ENCODE data around the gene LYZL6.
A peak's percentile ranks its signal among the peaks of the same experiment; 100 is the strongest.

Gene LYZL6, protein sequence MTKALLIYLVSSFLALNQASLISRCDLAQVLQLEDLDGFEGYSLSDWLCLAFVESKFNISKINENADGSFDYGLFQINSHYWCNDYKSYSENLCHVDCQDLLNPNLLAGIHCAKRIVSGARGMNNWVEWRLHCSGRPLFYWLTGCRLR

DNA sequence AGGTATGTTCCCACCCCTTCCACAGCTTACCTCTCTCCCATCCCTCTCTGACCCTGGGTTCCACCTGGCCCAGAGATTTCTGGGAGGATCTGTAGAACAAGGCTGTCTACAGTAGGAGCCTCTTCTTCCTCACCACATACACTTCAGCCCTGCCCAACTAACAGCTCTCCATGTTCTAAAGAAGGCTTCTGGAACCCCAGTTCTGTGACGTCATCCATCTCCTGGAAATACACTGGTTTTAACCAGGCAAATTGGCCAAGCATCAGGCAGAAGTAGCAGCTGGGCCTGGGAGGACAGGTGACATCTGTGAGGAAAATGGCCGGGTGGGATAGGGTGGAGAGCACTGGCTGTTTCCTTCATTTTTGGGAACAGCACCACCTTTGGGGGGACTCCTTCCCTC lies at the start of gene LYZL6:
Gene LYZL6 (minus strand): TSS at position 177 of the 400 bp plus-strand sequence. CDS start 4,357 bp downstream, outside the sequence.
- DNase-seq = no peak

DNA sequence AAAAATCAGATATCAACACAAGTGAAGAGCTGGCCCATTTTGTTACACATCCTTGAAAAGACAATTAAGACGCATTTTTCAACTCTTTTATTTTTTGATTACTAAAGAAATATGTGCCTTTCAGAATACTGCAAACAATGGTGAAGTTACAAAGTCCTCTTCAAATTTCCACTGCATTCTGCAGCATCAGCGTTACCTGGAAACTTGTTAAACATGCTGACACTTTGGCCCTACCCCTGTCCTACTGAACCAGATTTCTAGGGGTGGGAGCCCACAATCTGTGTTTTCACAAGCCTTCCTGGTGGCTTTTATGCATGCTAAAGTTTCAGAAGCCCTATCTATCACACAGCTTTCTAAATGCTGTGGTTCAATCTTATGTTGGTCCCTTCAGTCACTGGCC lies 47.6 kb upstream of the LYZL6 start:
- no peak for DNase-seq

DNA sequence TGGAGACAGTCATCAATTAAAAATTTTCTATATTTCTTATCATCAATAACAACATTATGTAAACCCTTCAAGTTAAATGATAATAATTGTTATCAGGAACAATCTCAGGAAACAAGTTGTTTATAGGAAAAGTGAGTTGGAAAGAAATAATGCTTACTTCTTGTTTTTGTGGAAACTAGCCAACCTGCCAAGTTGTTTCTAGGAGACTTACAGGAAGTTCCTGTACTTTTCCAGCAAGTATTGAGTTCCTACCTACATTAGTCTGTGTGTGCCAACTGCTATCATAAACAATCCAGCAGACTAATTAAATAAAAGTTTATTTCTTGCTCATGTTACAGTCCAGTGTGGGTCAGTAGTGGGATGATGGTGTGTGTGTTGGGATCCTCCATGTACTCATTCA lies 44.7 kb upstream of the LYZL6 start:
- DNase-seq = no peak

DNA sequence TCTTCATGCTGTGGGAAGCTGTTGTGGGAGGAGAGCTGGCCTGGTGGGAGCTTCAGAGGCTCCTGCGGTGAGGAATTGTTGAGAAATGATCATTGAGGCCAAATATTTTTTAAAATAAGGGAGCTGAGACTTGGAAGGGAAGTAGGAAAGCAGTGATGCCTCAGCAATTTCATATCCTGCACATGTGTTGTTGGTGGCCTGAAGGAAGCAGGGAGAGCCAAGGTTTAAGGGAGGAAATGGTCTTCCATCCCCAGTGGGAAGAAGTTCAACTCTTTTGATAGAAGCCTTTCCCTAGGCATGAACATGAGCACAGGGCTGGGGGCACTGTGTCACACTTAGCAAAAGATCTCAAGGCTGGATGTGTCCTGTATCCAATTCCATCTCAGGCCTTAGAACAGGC lies 43.1 kb upstream of the LYZL6 start, which contains the start of gene CCL14:
Gene CCL14 (minus strand): TSS at position 87 of the 400 bp plus-strand sequence. CDS start 80 bp downstream, at position 7.
- no peak for DNase-seq

GRCh38 chr17:35984140-35984539 lies 40.6 kb upstream of the LYZL6 start:
- no peak for DNase-seq

DNA sequence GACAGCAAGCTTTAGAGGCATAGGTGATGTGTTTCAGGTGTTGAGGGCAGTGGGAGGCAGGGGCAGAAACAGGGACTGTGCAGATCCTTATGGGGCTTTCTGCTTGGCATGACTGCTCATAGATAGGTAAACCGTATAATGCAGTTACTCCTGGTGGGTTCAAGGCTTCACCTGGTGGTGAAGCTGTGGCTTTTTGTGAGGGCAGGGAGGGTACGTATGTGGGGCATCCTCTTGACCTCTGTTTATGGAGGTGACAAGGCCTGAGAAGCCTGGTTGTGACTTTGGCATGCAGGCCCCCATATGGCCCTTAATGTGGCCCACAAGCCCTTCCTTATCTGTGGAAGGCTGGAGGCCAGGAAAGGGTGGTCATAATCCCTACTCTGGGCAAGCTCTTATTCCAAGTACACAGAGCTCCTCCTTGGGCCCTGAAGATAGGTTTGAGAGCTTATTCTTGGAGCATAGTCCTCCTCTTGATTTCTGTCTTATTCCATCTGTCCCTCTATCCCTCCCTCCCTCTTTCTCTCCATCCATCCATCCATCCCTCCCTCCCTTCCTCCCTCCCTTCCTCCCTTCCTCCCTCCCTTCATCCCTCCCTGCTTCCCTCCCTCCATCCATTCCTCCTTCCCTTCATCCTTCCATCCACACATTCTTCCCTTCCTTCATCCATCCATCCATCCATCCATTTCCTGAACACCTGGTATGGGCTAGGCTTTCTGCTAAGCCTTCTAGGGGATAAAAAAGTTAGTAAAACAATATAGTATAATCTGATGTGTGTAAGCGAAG lies 39.1 kb upstream of the LYZL6 start:
- DNase-seq = no peak

GRCh38 chr17:35981908-35982330 lies 38.4 kb upstream of the LYZL6 start:
- DNase-seq = no peak

DNA sequence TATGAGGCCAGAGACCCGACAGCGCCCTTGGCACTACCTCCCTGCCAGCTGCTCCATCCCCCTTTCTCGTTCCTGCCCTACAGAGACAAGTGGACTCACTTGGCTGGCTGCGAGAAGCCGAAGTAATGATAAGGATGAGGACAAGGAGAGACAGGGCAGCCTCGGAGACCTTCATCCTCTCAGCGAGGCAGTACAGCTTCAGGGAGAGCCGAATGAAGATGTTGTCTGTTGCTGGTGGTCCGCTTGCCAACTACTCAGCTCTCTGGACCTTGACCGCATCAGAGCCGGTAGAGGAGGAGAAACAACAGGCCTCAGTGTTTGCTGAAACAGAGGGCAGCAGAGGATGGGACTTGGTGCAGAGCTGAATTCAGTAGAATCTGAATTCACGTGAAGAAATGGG lies 37.7 kb upstream of the LYZL6 start, which contains the start of gene CCL16:
Gene CCL16 (minus strand): TSS at position 252 of the 400 bp plus-strand sequence. CDS start 77 bp downstream, at position 175.
- no peak for DNase-seq

DNA sequence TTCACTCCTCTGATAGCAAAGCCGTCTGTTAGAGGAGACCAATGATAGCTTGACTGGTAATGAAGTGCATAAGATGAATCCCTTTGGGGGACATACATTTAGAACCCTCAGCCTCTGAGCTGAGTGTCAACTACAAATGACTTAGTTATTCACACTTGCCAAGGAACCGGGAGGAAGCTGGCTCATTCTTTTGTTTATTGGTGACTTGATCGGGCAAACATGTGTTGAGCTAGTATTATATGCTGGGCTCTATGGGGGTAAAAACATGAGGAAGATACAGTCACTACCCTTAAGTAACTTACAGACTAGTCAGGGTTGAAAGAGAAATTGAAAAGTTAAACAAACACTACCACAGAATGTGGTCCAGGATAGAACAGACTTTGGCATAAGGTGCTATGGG lies 34.8 kb upstream of the LYZL6 start:
- DNase-seq = no peak

DNA sequence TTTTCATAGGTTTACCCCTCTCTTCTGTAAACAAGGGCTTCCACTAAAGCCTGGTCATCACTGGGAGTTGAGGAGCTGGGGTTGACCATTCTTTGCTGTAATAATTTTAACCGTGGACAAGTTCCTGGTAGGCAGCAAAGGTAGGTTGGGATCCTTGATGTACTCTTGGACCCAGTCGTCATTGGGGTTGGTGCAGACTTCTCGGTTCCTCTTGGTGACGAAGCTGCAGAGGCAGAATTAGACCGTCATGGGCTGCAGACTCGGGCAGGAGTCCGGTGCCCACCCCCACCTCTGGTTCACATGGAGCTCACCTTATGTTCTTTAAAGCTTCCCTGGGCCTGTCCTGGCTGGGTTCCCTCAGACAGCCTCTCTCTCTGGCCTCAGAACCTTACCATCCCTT lies 34.0 kb upstream of the LYZL6 start:
- no peak for DNase-seq

DNA sequence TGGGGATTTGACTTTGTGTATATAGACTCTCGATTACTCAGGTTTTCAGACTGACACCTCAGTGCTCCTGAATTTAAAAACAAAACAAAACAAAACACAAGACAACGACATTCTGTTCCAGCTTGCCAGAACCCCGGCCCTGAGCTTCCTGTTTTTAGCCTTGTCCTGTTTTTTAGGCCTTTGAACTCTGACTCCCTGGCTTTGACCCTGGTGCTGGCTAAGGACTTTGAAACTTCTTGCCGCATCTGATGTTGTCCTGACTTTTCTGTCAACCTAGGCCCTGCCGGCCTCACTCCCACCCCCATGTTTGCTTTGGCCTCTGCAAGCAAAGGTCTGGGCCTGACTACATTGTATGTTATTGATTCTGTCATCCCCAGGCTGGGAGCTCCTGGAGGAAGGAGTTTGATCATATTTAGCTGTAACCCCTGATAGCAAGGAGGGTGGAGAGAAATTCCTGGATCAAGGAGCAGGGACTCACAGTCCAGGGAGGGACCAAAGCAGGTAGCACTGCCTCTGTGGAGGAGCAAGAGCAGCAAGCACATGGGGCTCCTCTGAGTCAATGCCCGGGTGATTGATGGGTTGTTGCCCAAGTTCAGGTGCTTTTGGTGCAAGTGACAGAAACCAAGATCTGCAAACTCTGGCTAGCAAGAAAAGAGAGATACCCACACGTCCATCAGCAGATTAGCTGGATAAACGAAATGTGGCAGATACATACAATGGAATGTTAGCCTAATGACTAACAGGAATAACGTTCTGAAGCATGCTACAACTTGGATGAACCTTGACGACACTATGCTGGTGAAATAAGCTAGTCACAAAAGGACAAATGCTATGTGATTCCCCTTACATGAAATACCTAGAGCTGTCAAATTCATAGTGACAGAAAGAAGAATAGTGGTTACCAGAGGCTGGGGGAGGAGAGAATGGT lies 30.1 kb upstream of the LYZL6 start:
- no peak for DNase-seq

- DNase-seq = no peak
These were observed 29.4 kb upstream of the LYZL6 start for GRCh38 chr17:35972945-35973332.

- DNase-seq = no peak
These were observed 29.0 kb upstream of the LYZL6 start for GRCh38 chr17:35972535-35972934.

- no peak for DNase-seq
These were observed 28.6 kb upstream of the LYZL6 start for GRCh38 chr17:35972066-35972465.

GRCh38 chr17:35969558-35970380 lies 26.3 kb upstream of the LYZL6 start:
- peak; percentile 57 to 63 for DNase-seq

- no peak for DNase-seq
These were observed 25.1 kb upstream of the LYZL6 start for GRCh38 chr17:35968520-35969054.

DNA sequence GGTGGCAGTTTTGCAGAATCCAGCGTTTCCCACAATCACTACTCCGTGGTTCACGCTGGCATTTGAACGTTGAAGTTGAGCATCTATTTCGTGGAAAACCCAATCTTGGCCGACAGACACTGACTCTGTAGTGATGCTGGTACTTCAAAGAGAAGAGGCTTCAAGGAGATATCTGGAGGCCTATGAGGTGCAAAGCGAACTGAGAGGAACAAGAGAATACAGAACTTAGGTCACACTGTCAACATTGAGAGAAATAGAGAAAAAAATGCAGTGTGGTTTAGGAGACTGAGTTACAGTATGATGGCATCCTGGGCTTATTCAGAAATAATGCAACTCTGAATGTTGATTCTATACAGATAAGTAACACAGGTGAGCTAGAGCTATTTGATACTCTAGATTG lies 21.8 kb upstream of the LYZL6 start:
- no peak for DNase-seq

DNA sequence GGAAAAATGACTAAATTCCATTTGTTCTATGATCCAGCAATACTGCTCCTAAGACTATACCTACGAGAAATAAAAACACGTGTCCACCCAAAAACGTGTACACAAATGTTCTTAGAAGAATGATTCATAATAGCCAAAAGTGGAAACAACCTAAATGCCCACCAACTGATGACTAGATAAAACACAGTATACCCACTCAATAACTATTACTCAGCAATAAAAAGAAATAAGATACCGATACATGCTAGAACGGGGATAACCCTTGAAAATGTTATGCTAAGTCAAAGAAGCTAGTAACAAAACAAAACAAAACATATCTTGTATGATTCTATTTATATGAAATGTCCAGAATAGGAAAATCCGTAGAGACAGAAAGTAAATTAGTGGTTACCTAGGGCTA lies 20.1 kb upstream of the LYZL6 start:
- no peak for DNase-seq

- no peak for DNase-seq
These were observed 10.2 kb upstream of the LYZL6 start for GRCh38 chr17:35953720-35954119.

DNA sequence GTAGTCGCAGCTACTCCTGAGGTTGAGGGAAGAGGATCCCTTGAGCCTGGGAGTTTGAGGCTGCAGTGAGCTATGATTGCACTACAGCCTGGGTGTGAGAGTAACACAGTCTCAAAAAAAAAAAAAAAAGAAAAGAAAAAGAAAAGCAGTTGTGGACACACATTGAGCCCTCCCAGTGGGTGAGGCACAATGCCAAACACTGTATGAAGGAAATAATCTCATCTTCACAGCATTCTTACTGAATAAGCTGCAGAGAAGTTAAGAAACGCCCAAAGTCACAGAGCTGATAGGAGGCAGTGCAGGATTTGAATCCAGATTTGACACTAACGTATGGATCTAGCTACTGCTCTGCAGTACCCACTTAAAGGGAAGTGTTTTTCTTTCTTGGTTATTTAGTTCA lies 5.9 kb upstream of the LYZL6 start:
- no peak for DNase-seq

GRCh38 chr17:35948092-35948491 lies 4.6 kb upstream of the LYZL6 start:
- no peak for DNase-seq

DNA sequence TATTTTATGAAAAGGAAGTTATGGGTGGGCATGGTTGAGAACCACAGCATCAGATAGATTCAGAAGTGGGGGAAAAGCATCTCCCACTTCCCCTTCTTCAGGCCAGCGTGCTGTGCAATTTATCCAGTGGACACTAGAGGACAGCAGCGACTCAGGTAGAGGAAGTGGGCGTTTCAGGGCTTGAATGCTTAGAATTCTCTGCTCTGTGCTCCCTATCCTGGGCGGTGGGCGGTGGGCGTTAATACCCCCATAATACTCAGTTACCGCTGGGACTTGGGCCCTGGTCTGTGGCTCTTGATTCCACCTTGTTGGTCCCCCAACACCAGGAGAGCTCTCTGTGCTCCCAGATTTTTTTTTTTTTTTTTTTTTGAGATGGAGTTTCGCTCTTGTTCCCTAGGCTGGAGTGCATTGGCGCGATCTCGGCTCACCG lies 3.7 kb upstream of the LYZL6 start:
- DNase-seq = peak; percentile 24 to 26
